Measurements from ENCODE around the gene BTG4. TPM values are rescaled to one million over a fixed set of nuclear protein-coding genes. Genes with fewer than 3 reads are reported as not detected.

The BTG4 gene
- total and polyA plus RNA-seq, 9 of the 15 experiments (the other 6 are each of a cell fraction or from before 2014, with no cell fraction given) = not detected

DNA sequence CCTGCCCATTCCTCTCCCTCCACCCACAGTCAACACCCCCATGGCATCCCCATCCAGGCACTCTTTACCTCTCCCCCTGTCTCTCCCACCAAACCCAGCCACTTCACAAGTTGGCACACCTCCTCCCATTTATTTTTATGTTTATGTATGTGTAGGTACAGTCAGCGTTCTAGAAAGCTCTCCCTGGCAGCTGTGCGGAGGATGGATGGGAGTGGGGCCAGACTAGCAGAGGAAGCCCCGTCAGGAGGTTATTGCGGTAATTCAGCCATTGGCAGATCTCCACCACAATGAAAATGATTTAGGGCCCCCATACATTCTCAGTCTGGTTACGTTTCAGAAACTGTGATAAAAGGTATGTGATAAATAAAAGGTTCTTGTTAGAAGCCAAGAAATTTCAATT, 51.3 kb downstream of the BTG4 start:
- Histone ChIP-seq H3K36me3 (ENCODE audit: control insufficient read depth, insufficient read depth, low read length) (no peaks in the 10 kb centered on the region), H3K4me1 (replicated peaks in 1 of 2; ENCODE audit: control insufficient read depth in 2 of 2, insufficient read depth in 2 of 2, low read length in 2 of 2) (no peaks in the 10 kb centered on the region), H3K9me1 (ENCODE audit: control insufficient read depth, insufficient read depth, low read length) (no peaks in the 10 kb centered on the region), H3K9me3 (replicated peaks; ENCODE audit: control insufficient read depth, insufficient read depth, low read depth, low read length) (no peaks in the 10 kb centered on the region), H3K4me2 (ENCODE audit: insufficient read depth, low read length) (no peak overlapping the region), H4K20me1 (replicated peaks; ENCODE audit: control insufficient read depth, insufficient read depth, low read length) (no peaks in the 10 kb centered on the region; the same call in 1 of the 2 replicates), H3K4me3 (no peak overlapping the region), H3K9ac (ENCODE audit: insufficient read depth in 1 of 2, low read depth in 2 of 2, low read length in 2 of 2) (no peak overlapping the region), H2AFZ (ENCODE audit: low read depth, low read length) (no peak overlapping the region), H3K79me2 (ENCODE audit: control insufficient read depth, insufficient read depth, low read length) (no peaks in the 10 kb centered on the region), H3K27me3 (ENCODE audit: control insufficient read depth in 2 of 2, insufficient read depth in 2 of 2, low read length in 2 of 2) (peaks cover 3 to 45% of the 10 kb centered on the region in 2 experiments; a peak in 3 of 5 replicates), H3K27ac (ENCODE audit: extremely low read depth, low read depth, low read length) (no peak overlapping the region)
- DNase-seq (ENCODE audit: extremely low read depth in 1 of 4, low spot score in 3 of 4) (no peak), ATAC-seq (no peak), FAIRE-seq (no peak)
- CTCF ChIA-PET (ENCODE audit: low intra/inter-chr PET ratio) = no interaction called here
- in situ Hi-C loops (cut with MboI) = no loop called here
- intact Hi-C loops (cut with micrococcal nuclease) = no loop called here
- WGBS (ENCODE audit: insufficient coverage, low coverage, missing lambda C conversion rate) = 0% methylated on average over 5 of the region's 5 CpGs
- POLR2A ChIA-PET = interaction anchor here (0.7 to 1.0 kb wide), 2 partner anchors 33 to 319 kb away, joined by 3 read pairs; no protein-coding TSS in a partner anchor
- TF ChIP-seq, protein P1, sequence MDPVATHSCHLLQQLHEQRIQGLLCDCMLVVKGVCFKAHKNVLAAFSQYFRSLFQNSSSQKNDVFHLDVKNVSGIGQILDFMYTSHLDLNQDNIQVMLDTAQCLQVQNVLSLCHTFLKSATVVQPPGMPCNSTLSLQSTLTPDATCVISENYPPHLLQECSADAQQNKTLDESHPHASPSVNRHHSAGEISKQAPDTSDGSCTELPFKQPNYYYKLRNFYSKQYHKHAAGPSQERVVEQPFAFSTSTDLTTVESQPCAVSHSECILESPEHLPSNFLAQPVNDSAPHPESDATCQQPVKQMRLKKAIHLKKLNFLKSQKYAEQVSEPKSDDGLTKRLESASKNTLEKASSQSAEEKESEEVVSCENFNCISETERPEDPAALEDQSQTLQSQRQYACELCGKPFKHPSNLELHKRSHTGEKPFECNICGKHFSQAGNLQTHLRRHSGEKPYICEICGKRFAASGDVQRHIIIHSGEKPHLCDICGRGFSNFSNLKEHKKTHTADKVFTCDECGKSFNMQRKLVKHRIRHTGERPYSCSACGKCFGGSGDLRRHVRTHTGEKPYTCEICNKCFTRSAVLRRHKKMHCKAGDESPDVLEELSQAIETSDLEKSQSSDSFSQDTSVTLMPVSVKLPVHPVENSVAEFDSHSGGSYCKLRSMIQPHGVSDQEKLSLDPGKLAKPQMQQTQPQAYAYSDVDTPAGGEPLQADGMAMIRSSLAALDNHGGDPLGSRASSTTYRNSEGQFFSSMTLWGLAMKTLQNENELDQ (CRISPR knock-in tag; IDR thresholded peaks at IDR 0.05; ENCODE audit: borderline replicate concordance) = no peak
- no peak for TF ChIP-seq ZNF830 (CRISPR knock-in tag; IDR thresholded peaks at IDR 0.05)
- TF ChIP-seq, protein P2, sequence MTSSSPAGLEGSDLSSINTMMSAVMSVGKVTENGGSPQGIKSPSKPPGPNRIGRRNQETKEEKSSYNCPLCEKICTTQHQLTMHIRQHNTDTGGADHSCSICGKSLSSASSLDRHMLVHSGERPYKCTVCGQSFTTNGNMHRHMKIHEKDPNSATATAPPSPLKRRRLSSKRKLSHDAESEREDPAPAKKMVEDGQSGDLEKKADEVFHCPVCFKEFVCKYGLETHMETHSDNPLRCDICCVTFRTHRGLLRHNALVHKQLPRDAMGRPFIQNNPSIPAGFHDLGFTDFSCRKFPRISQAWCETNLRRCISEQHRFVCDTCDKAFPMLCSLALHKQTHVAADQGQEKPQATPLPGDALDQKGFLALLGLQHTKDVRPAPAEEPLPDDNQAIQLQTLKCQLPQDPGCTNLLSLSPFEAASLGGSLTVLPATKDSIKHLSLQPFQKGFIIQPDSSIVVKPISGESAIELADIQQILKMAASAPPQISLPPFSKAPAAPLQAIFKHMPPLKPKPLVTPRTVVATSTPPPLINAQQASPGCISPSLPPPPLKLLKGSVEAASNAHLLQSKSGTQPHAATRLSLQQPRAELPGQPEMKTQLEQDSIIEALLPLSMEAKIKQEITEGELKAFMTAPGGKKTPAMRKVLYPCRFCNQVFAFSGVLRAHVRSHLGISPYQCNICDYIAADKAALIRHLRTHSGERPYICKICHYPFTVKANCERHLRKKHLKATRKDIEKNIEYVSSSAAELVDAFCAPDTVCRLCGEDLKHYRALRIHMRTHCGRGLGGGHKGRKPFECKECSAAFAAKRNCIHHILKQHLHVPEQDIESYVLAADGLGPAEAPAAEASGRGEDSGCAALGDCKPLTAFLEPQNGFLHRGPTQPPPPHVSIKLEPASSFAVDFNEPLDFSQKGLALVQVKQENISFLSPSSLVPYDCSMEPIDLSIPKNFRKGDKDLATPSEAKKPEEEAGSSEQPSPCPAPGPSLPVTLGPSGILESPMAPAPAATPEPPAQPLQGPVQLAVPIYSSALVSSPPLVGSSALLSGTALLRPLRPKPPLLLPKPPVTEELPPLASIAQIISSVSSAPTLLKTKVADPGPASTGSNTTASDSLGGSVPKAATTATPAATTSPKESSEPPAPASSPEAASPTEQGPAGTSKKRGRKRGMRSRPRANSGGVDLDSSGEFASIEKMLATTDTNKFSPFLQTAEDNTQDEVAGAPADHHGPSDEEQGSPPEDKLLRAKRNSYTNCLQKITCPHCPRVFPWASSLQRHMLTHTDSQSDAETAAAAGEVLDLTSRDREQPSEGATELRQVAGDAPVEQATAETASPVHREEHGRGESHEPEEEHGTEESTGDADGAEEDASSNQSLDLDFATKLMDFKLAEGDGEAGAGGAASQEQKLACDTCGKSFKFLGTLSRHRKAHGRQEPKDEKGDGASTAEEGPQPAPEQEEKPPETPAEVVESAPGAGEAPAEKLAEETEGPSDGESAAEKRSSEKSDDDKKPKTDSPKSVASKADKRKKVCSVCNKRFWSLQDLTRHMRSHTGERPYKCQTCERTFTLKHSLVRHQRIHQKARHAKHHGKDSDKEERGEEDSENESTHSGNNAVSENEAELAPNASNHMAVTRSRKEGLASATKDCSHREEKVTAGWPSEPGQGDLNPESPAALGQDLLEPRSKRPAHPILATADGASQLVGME (CRISPR knock-in tag; IDR thresholded peaks at IDR 0.05) = no peak
- TF ChIP-seq BRD4 (IDR thresholded peaks at IDR 0.05) = no peak
- no peak for TF ChIP-seq NR3C1 (CRISPR knock-in tag; IDR thresholded peaks at IDR 0.05)
- TF ChIP-seq HDAC6 (IDR thresholded peaks at IDR 0.05; ENCODE audit: low read depth, low read length) = no peak
- no peak for TF ChIP-seq PHB (CRISPR knock-in tag; IDR thresholded peaks at IDR 0.05)
- no peak for TF ChIP-seq HMG20A (CRISPR knock-in tag; conservative IDR thresholded peaks at IDR 0.05)
- BruUV-seq (replicated peaks) = no TSS peak

Measured in K562 (cell line).